Activated CD4-positive, alpha-beta memory T cell treated with anti-CD3 and anti-CD28 coated beads for 36 hours (primary cell): Measurements from ENCODE around the gene DGKI. TPM values are rescaled to one million over a fixed set of nuclear protein-coding genes. Genes with fewer than 3 reads are reported as not detected.

Experiments
- CTCF ChIA-PET: fragments of 350-600 bp; sonication (Branson Sonifier 250); formaldehyde crosslinking; loops from one replicate; lab custom pipeline; 2021; ENCODE audit warnings: antibody characterized with exemption, inconsistent platforms; lab: Charles Lee
- POLR2A ChIA-PET: fragments of 350-600 bp; sonication (Branson Sonifier 250); formaldehyde crosslinking; loops from one replicate; lab custom pipeline; 2021; ENCODE audit warnings: antibody characterized with exemption; lab: Charles Lee
- DNase-seq: peaks from one replicate; pipeline ENCODE4 v3.0.0-alpha.2; 2020
- H3K27ac Mint-ChIP-seq: one replicate; pipeline ENCODE4 v1.8.0; 2021; ENCODE audit warnings: mixed read lengths
- H3K27me3 Mint-ChIP-seq: one replicate; pipeline ENCODE4 v1.8.0; 2021; ENCODE audit warnings: mixed read lengths
- H3K36me3 Mint-ChIP-seq: one replicate; pipeline ENCODE4 v1.8.0; 2021; ENCODE audit warnings: mixed read lengths
- H3K4me1 Mint-ChIP-seq: one replicate; pipeline ENCODE4 v1.8.0; 2021; ENCODE audit warnings: low read depth, mixed read lengths
- H3K4me3 Mint-ChIP-seq: one replicate; pipeline ENCODE4 v1.8.0; 2021; ENCODE audit warnings: mild to moderate bottlenecking, mixed read lengths
- H3K9me3 Mint-ChIP-seq: one replicate; pipeline ENCODE4 v1.8.0; 2021; ENCODE audit warnings: mixed read lengths
- intact Hi-C: fragments of 100-400 bp; cut with micrococcal nuclease; formaldehyde crosslinking; loops from one replicate; pipeline ENCODE4 v1.15.1; 2023
- total RNA-seq, 2 experiments: library from RNA; stranded (reverse); gene quantifications; one replicate each; pipeline ENCODE4 v1.2.3, GENCODE V29; 2021

Gene DGKI
- total RNA-seq, 2 experiments from 2014 or later: 5.4 to 7.0 TPM

DNA sequence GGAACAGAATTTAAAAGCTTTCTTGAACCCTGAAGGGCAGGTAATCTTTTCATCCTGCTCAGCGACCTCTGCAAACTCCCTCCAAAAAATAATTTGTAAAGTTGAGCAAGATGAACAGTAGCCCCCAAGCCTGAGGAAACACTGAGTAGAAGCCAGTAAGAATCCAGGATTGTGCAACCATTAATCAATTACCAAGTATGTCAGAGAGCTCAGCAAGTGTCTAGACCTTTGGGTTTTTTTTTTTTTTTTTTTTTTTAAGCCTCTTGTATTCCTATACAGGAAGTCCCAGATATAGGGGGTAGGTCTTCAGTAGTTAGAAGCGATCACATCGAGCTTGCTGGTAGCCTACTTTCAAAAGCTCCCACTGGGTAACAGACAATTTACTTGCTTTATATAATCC, 155.2 kb downstream of the DGKI start:
- ChIA-PET POLR2A (no interaction called here), CTCF (no interaction called here)
- H3K4me3 Mint-ChIP-seq: no peak overlapping the region
- H3K9me3 Mint-ChIP-seq: no peaks in the 10 kb centered on the region
- no peaks in the 10 kb centered on the region for H3K4me1 Mint-ChIP-seq
- no peak for DNase-seq
- intact Hi-C loops: no loop called here
- no peaks in the 10 kb centered on the region for H3K36me3 Mint-ChIP-seq
- H3K27me3 Mint-ChIP-seq: peaks cover 3% of the 10 kb centered on the region
- H3K27ac Mint-ChIP-seq: no peak overlapping the region

DNA sequence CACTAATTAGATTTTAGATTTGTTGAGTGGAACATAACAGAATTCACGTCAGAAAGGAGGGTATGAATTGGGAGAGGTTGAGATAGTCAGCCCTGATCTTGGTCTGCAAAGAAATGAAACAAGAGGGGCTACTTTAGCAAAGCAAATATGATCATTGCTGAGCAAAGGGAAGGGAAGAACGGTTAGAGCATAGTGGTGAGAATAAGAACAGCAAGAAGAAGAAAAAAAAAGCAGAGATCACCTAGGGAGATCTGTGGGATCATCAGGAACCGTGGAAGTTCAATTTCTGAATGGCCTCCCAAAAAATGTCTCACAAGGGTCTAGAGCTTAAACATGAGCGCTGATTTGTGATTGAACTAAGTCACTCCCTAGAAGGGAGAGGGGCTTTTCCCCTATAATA, 156.1 kb downstream of the DGKI start:
- Mint-ChIP-seq H3K27ac (no peak overlapping the region), H3K4me1 (no peaks in the 10 kb centered on the region), H3K9me3 (no peaks in the 10 kb centered on the region), H3K4me3 (no peak overlapping the region), H3K36me3 (no peaks in the 10 kb centered on the region), H3K27me3 (no peaks in the 10 kb centered on the region)
- intact Hi-C loops: no loop called here
- DNase-seq: no peak
- POLR2A ChIA-PET: no interaction called here
- CTCF ChIA-PET: no interaction called here

DNA sequence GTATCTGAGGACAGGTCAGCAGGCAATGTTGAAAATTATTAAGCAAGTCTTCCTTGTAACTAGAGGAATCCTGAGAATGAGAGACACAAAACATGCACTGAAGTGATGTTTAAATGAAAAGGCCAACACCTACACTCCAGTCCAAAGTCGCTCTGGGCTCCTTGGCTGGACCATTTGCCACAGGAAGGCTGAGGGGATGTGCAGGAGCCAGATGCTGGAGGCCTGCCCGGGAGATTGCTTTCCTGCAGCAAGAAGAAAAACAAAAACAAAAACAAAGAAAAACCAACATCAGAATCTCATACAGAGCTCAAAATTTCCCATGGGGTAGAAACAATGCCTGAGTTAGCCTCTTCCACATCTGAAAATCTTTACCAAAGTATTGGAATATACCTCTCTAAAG, 157.0 kb downstream of the DGKI start:
- CTCF ChIA-PET: no interaction called here
- H3K4me1 Mint-ChIP-seq: no peaks in the 10 kb centered on the region
- intact Hi-C loops: no loop called here
- no peak overlapping the region for H3K27ac Mint-ChIP-seq
- POLR2A ChIA-PET: no interaction called here
- no peak overlapping the region for H3K4me3 Mint-ChIP-seq
- DNase-seq: no peak
- H3K36me3 Mint-ChIP-seq: no peaks in the 10 kb centered on the region
- peaks cover 4% of the 10 kb centered on the region for H3K27me3 Mint-ChIP-seq
- no peaks in the 10 kb centered on the region for H3K9me3 Mint-ChIP-seq

DNA sequence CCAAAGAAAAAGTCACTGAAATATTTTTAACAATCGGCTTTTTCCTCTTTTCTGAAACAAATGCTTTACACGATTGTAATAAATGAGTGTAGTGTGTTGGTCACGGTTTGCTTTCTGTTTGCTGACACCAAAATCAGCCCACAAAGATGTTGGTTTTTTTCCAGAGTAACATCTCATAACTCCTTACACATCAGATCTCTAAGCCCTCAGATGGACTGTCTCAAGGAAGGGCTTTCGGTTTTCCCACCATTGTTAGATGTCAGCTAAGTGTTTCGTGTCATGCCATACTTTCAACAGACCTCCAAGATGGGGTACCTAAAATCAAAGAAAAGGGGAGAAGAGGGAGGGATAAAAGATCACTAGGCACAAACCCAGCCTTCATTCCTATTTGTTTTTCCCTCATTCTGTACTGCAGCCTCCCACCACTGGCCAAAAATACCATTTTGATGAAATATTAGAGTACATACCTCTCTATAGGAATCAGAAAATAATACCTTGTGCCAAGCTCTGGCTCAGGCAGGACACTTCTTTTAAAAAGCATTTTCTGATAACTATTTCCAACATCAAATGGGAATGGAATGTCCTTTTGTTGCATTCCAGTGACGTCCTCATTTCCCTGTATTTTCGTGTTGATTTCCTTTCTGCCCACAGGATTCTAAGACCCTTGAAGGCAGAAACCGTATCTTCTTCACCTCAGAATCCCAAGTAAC, 159.1 kb downstream of the DGKI start:
- Mint-ChIP-seq H3K36me3 (no peaks in the 10 kb centered on the region), H3K4me1 (no peaks in the 10 kb centered on the region), H3K27me3 (peaks cover 4% of the 10 kb centered on the region), H3K27ac (no peak overlapping the region), H3K4me3 (no peak overlapping the region), H3K9me3 (no peaks in the 10 kb centered on the region)
- ChIA-PET POLR2A (no interaction called here), CTCF (no interaction called here)
- no peak for DNase-seq
- intact Hi-C loops: no loop called here

DNA sequence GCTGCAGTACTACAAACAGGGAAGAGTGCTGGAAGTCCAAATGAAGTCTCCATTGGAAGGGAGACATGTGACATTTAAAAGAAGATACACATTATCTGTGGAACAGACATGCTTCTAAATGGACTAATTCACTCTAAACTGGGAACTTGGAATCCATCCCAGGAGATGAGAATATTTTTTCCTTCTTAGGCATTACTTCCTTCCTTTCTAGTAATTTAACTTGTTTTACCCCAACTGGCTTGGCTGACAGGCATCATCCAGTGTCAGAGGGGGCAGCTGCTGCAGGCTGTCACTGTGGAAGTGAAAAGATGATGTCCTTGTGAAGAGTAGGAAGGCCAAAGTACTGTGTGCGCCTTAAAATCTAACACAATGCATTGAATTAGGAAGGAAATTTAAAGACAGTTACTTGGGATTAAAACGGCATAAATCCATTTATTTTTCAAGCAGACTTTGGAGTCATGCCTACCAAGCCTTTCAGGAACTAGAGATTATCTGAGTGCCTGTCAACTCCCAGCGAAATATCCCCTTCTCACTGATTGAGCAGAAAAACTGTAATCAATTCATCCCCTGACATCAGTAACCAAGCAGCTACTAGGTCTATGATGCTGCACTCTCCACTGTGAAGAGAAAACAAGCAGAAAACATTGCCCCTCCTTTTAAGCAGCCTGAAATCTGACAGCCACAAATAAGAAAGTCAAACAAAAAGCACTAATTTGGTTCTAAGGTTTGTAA, 161.2 kb downstream of the DGKI start:
- Mint-ChIP-seq H3K4me1 (no peaks in the 10 kb centered on the region), H3K4me3 (no peak overlapping the region), H3K9me3 (no peaks in the 10 kb centered on the region), H3K36me3 (no peaks in the 10 kb centered on the region), H3K27ac (no peak overlapping the region), H3K27me3 (peaks cover 4% of the 10 kb centered on the region)
- DNase-seq: no peak
- ChIA-PET CTCF (no interaction called here), POLR2A (no interaction called here)
- intact Hi-C loops: no loop called here

DNA sequence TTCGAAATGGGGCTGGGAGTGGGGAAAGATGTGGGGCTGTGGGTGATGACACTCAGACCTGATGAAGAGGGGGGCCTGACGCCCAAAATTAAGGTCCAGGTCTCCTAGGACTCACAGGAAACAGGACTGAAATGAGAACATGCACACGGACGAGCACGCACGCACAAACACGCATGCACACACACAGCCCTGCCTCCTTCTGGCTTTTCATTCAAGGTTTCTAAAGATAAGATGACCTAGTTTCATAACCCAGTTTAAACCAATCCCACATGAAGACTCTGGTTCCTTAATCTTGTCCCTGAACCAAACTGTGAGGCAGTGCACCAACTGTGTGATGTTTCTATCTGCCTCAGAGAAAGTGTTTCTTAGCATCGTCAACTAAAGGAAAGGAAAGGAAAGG, 162.0 kb downstream of the DGKI start:
- peaks cover 4% of the 10 kb centered on the region for H3K27me3 Mint-ChIP-seq
- ChIA-PET CTCF (no interaction called here), POLR2A (no interaction called here)
- no peaks in the 10 kb centered on the region for H3K9me3 Mint-ChIP-seq
- H3K4me3 Mint-ChIP-seq: no peak overlapping the region
- H3K36me3 Mint-ChIP-seq: no peaks in the 10 kb centered on the region
- H3K27ac Mint-ChIP-seq: no peak overlapping the region
- intact Hi-C loops: no loop called here
- DNase-seq: no peak
- no peaks in the 10 kb centered on the region for H3K4me1 Mint-ChIP-seq

DNA sequence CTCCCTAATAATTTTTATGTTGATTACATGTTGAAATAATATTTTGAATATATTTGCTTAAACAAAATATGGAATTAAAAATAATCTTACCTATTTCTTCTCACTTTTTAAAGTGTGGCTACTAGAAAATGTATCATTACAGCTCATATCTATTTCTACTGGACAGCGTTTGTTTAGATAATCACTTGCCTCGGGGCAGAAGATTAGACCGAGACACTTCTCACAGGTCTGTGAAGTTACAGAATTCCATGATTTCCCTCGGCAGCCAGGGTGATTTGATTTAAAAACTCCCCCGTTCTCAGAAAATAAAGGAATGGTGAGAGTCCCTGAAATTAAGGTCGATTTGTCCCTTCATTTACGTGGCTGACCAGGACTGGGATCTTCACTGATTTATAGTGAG, 162.5 kb downstream of the DGKI start:
- intact Hi-C loops: no loop called here
- POLR2A ChIA-PET: no interaction called here
- Mint-ChIP-seq H3K36me3 (no peaks in the 10 kb centered on the region), H3K27ac (no peak overlapping the region), H3K27me3 (peaks cover 4% of the 10 kb centered on the region), H3K4me3 (no peak overlapping the region), H3K4me1 (no peaks in the 10 kb centered on the region), H3K9me3 (no peaks in the 10 kb centered on the region)
- no peak for DNase-seq
- CTCF ChIA-PET: no interaction called here

DNA sequence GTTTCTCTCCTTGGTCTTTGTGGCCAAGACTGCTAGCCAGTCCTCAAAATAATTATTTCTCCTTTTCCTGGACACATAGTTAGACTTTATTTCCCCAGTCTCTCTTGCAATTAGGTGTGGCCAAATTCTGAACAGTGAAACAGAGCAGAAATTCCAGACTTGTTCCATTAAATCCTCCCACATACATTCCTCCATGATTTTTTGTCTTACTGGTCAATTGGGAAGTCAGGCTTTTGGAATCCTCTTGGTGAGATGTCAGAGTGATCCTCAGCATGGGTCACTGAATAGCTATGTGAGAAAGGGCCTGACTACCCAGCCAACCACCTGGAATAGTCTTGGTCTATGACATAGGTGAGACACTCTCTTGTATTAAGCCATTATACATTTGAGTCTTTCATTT, 164.2 kb downstream of the DGKI start:
- Mint-ChIP-seq H3K36me3 (no peaks in the 10 kb centered on the region), H3K27ac (no peak overlapping the region), H3K9me3 (no peaks in the 10 kb centered on the region), H3K4me3 (no peak overlapping the region), H3K27me3 (peaks cover 4% of the 10 kb centered on the region), H3K4me1 (no peaks in the 10 kb centered on the region)
- intact Hi-C loops: no loop called here
- DNase-seq: no peak
- CTCF ChIA-PET: no interaction called here
- POLR2A ChIA-PET: no interaction called here

DNA sequence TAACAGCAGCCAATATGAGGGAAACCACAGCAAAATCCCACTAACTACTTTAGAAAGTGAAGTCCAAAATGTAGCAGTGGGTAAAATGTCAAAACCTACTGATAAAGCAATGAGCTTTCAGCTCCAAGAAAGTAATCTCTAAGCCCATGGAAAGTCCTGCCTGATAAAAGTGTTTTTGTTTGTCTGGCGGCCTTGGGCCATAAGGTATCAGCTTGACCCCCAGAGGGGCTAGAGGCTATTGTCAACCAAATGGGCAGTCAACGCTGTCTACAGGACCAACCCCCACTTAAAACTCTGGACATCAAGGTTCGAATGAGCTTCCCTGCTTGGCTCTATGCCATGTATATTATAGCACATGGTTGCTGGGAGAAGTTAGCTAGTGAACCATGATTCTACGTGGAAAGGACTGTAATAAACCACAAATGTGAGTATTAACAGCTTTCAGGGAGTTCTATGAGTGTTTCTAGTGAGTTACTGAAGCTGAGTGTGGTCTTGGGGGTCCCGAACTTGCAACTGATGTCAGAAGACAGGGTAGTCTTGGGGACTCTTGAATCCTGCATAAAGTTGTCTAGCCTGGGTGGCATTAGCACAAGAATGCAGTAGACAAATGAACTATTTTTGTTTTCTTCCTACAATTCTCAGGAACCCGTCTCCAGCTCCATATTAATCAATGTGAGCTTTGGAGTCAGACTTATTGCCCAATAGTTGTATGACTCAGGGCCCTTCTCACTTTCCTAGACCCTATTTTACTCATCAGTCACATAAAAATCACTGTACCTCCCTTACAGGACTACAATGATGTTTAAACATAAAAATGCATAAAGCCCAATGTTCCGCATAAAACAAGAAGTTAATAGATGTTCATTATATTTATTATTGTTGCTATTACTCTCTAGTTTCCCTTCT, 164.9 kb downstream of the DGKI start:
- intact Hi-C loops: no loop called here
- H3K4me3 Mint-ChIP-seq: no peak overlapping the region
- peaks cover 4% of the 10 kb centered on the region for H3K27me3 Mint-ChIP-seq
- no peaks in the 10 kb centered on the region for H3K36me3 Mint-ChIP-seq
- POLR2A ChIA-PET: no interaction called here
- no peaks in the 10 kb centered on the region for H3K4me1 Mint-ChIP-seq
- CTCF ChIA-PET: no interaction called here
- H3K9me3 Mint-ChIP-seq: no peaks in the 10 kb centered on the region
- no peak for DNase-seq
- H3K27ac Mint-ChIP-seq: no peak overlapping the region

DNA sequence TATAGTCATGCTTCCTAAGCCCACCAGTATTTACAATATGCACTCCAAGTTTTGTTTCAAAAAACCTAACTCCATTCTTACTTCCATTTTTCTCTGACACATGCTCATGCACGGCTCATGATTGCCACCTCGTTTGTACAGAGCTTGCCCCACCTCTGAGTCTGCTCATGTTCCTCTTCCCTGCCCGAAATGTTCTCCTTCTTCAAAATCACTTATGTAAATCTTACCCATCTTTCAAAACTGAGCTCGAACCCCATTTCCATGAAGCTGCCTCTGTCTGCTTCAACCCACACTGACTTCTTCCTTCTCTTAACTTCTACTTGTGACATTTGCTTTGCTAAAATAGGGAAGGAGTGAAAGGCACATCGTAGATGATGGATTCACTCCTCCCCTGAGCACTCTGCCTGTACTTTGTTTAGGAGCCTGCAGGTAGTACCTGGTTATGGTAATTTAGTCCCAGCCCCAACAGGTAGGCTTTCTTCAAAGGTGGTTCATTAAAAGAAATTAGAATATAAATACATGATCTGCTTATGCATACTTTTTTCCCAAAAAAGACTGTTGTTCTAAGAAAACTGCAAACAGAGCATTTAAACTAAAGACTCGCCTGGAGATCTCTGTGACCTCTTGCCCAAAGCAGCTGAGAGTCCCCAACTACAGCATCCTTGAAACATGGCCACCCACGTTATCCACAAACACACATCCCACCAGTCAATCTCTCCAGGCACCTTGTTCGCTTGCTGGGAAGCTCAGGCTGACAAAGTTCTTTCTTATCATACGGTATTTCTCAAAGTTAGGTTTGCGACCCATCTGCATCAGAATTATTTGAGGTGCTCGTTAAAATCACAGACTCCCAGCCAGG, 172.0 kb downstream of the DGKI start:
- peaks cover 9% of the 10 kb centered on the region for H3K27me3 Mint-ChIP-seq
- no peaks in the 10 kb centered on the region for H3K36me3 Mint-ChIP-seq
- no peak for DNase-seq
- POLR2A ChIA-PET: no interaction called here
- CTCF ChIA-PET: no interaction called here
- intact Hi-C loops: no loop called here
- no peak overlapping the region for H3K4me3 Mint-ChIP-seq
- H3K9me3 Mint-ChIP-seq: no peaks in the 10 kb centered on the region
- H3K4me1 Mint-ChIP-seq: no peaks in the 10 kb centered on the region
- H3K27ac Mint-ChIP-seq: no peak overlapping the region

DNA sequence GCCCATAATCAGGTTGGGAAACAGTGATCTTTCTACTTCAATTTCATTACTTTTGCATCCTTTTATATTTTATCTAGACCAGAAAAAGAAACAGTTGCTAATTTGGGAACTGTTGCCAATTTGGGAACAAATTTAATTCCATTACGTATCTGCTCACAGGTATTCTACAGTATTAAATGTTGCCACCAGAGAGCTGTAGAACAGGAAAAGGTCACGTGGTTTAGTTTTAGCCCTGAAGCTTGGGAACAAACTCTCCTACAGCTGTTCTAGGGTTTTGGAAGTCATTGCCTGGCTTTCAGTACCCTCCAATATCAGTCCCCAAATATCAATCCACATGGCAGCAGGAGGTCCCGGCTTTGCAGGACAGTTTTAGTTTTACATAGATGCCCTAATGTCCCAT, 172.7 kb downstream of the DGKI start:
- Mint-ChIP-seq H3K36me3 (no peaks in the 10 kb centered on the region), H3K27ac (no peak overlapping the region), H3K27me3 (peaks cover 9% of the 10 kb centered on the region), H3K4me3 (no peak overlapping the region), H3K9me3 (no peaks in the 10 kb centered on the region), H3K4me1 (no peaks in the 10 kb centered on the region)
- DNase-seq: no peak
- CTCF ChIA-PET: no interaction called here
- POLR2A ChIA-PET: no interaction called here
- intact Hi-C loops: no loop called here

DNA sequence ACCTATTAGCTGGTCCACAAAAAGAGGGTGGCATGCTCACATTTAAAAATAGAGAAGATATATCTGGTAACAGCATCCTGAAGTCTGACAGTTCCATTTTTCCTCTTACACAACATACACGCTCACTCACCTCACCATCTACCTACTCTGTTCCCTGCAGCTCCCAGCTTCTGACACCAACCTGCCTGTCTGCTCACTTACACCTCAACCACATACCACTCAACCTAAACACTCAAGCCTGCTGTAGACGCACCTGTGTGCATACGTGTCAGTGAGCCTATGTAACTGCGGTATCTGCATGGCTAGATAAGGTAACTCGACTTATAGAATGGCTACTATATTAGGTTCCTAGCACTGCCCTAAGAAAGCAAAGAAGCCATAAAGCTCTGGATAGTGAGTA, 174.9 kb downstream of the DGKI start:
- H3K4me3 Mint-ChIP-seq: no peak overlapping the region
- intact Hi-C loops: no loop called here
- no peaks in the 10 kb centered on the region for H3K4me1 Mint-ChIP-seq
- H3K27me3 Mint-ChIP-seq: peaks cover 12% of the 10 kb centered on the region
- H3K36me3 Mint-ChIP-seq: no peaks in the 10 kb centered on the region
- no peak for DNase-seq
- H3K9me3 Mint-ChIP-seq: no peaks in the 10 kb centered on the region
- POLR2A ChIA-PET: no interaction called here
- no peak overlapping the region for H3K27ac Mint-ChIP-seq
- CTCF ChIA-PET: interaction anchor here (0.8 to 4.9 kb wide), 2 partner anchors 15 to 45 kb away, joined by 3 to 29 read pairs; no protein-coding TSS in a partner anchor
